ENCODE results near the gene TMEM8B.
"Not testable (repeated sequence)": the region's sequence is repeated elsewhere in the genome, so short reads cannot be mapped to it uniquely, and the experiment has no call there.

The TMEM8B gene

GRCh38 chr9:35909687-35910612, 80.9 kb downstream of the TMEM8B start:
- Histone ChIP-seq H3K27ac (ENCODE audit: low read depth, low read length) (no peak overlapping the region), H3K4me1 (ENCODE audit: control insufficient read depth, insufficient read depth, low read length) (peaks cover 25% of the 10 kb centered on the region), H3K4me3 (ENCODE audit: low read depth, low read length) (no peak overlapping the region), H3K9me3 (ENCODE audit: control insufficient read depth, insufficient read depth, low read length) (no peaks in the 10 kb centered on the region), H3K9ac (ENCODE audit: low read depth, low read length) (no peak overlapping the region), H3K27me3 (ENCODE audit: control insufficient read depth, insufficient read depth, low read length) (no peaks in the 10 kb centered on the region), H3K36me3 (ENCODE audit: control insufficient read depth, insufficient read depth, low read length) (no peaks in the 10 kb centered on the region)

GRCh38 chr9:35910613-35911359, 81.8 kb downstream of the TMEM8B start:
- Histone ChIP-seq H3K9me3 (ENCODE audit: control insufficient read depth, insufficient read depth, low read length) (no peaks in the 10 kb centered on the region), H3K27me3 (ENCODE audit: control insufficient read depth, insufficient read depth, low read length) (no peaks in the 10 kb centered on the region), H3K36me3 (ENCODE audit: control insufficient read depth, insufficient read depth, low read length) (no peaks in the 10 kb centered on the region), H3K9ac (ENCODE audit: low read depth, low read length) (no peak overlapping the region), H3K4me3 (ENCODE audit: low read depth, low read length) (no peak overlapping the region), H3K27ac (ENCODE audit: low read depth, low read length) (no peak overlapping the region), H3K4me1 (ENCODE audit: control insufficient read depth, insufficient read depth, low read length) (peaks cover 25% of the 10 kb centered on the region)

GRCh38 chr9:35911690-35912089, 82.7 kb downstream of the TMEM8B start:
- peaks cover 29% of the 10 kb centered on the region for H3K4me1 ChIP-seq (ENCODE audit: control insufficient read depth, insufficient read depth, low read length)
- H3K36me3 ChIP-seq (ENCODE audit: control insufficient read depth, insufficient read depth, low read length): no peaks in the 10 kb centered on the region
- no peak overlapping the region for H3K9ac ChIP-seq (ENCODE audit: low read depth, low read length)
- H3K4me3 ChIP-seq (ENCODE audit: low read depth, low read length): no peak overlapping the region
- H3K9me3 ChIP-seq (ENCODE audit: control insufficient read depth, insufficient read depth, low read length): no peaks in the 10 kb centered on the region
- no peak overlapping the region for H3K27ac ChIP-seq (ENCODE audit: low read depth, low read length)
- no peaks in the 10 kb centered on the region for H3K27me3 ChIP-seq (ENCODE audit: control insufficient read depth, insufficient read depth, low read length)

- Histone ChIP-seq H3K36me3 (ENCODE audit: control insufficient read depth, insufficient read depth, low read length) (no peaks in the 10 kb centered on the region), H3K4me3 (ENCODE audit: low read depth, low read length) (no peak overlapping the region), H3K27me3 (ENCODE audit: control insufficient read depth, insufficient read depth, low read length) (no peaks in the 10 kb centered on the region), H3K4me1 (ENCODE audit: control insufficient read depth, insufficient read depth, low read length) (peaks cover 18% of the 10 kb centered on the region), H3K27ac (ENCODE audit: low read depth, low read length) (no peak overlapping the region), H3K9me3 (ENCODE audit: control insufficient read depth, insufficient read depth, low read length) (no peaks in the 10 kb centered on the region), H3K9ac (ENCODE audit: low read depth, low read length) (no peak overlapping the region)
Measured at GRCh38 chr9:35912791-35913400, 83.9 kb downstream of the TMEM8B start.

- H3K9me3 ChIP-seq (ENCODE audit: control insufficient read depth, insufficient read depth, low read length); H3K27me3 ChIP-seq (ENCODE audit: control insufficient read depth, insufficient read depth, low read length); H3K4me3 ChIP-seq (ENCODE audit: low read depth, low read length); H3K27ac ChIP-seq (ENCODE audit: low read depth, low read length); H3K9ac ChIP-seq (ENCODE audit: low read depth, low read length); H3K36me3 ChIP-seq (ENCODE audit: control insufficient read depth, insufficient read depth, low read length): not testable (repeated sequence)
- H3K4me1 ChIP-seq (ENCODE audit: control insufficient read depth, insufficient read depth, low read length): peaks cover 13% of the 10 kb centered on the region
Measured at GRCh38 chr9:35913429-35913828, 84.4 kb downstream of the TMEM8B start.

GRCh38 chr9:35914301-35914807, 85.3 kb downstream of the TMEM8B start:
- Histone ChIP-seq H3K9me3 (ENCODE audit: control insufficient read depth, insufficient read depth, low read length) (no peaks in the 10 kb centered on the region), H3K4me1 (ENCODE audit: control insufficient read depth, insufficient read depth, low read length) (peaks cover 5% of the 10 kb centered on the region; the same call in 1 of the 2 replicates), H3K36me3 (ENCODE audit: control insufficient read depth, insufficient read depth, low read length) (no peaks in the 10 kb centered on the region), H3K27ac (ENCODE audit: low read depth, low read length) (no peak overlapping the region), H3K27me3 (ENCODE audit: control insufficient read depth, insufficient read depth, low read length) (no peaks in the 10 kb centered on the region), H3K4me3 (ENCODE audit: low read depth, low read length) (no peak overlapping the region), H3K9ac (ENCODE audit: low read depth, low read length) (no peak overlapping the region)

Measured in HUES48 (cell line).